ENCODE data around the gene CELF5.

Gene CELF5

DNA sequence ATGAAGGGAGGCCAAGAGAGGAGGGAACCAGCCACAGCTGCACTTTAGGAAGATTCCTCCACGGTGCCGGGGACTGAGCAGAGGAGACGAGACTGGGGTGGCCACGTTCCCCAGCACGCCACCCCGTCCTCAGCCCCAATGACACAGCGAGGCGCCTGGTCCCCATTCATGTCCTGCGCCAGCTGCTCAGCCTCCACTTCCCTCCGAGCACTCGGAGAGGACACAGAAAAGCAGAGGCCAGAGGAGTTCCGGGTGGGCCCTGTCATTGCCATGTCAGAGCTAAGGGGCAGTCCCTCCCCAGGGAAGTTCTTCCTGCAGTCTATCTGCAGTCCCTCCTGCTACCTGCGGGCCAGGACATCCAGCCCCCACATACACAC, 88.7 kb downstream of the CELF5 start:
- DNase-seq (ENCODE audit: low read depth), result no peak
- H3K4me3 ChIP-seq (ENCODE audit: low read depth, low read length), result no peak overlapping the region
- TF ChIP-seq, protein P1, sequence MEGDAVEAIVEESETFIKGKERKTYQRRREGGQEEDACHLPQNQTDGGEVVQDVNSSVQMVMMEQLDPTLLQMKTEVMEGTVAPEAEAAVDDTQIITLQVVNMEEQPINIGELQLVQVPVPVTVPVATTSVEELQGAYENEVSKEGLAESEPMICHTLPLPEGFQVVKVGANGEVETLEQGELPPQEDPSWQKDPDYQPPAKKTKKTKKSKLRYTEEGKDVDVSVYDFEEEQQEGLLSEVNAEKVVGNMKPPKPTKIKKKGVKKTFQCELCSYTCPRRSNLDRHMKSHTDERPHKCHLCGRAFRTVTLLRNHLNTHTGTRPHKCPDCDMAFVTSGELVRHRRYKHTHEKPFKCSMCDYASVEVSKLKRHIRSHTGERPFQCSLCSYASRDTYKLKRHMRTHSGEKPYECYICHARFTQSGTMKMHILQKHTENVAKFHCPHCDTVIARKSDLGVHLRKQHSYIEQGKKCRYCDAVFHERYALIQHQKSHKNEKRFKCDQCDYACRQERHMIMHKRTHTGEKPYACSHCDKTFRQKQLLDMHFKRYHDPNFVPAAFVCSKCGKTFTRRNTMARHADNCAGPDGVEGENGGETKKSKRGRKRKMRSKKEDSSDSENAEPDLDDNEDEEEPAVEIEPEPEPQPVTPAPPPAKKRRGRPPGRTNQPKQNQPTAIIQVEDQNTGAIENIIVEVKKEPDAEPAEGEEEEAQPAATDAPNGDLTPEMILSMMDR (conservative IDR thresholded peaks at IDR 0.05; ENCODE audit: low read depth, low read length), result no peak

DNA sequence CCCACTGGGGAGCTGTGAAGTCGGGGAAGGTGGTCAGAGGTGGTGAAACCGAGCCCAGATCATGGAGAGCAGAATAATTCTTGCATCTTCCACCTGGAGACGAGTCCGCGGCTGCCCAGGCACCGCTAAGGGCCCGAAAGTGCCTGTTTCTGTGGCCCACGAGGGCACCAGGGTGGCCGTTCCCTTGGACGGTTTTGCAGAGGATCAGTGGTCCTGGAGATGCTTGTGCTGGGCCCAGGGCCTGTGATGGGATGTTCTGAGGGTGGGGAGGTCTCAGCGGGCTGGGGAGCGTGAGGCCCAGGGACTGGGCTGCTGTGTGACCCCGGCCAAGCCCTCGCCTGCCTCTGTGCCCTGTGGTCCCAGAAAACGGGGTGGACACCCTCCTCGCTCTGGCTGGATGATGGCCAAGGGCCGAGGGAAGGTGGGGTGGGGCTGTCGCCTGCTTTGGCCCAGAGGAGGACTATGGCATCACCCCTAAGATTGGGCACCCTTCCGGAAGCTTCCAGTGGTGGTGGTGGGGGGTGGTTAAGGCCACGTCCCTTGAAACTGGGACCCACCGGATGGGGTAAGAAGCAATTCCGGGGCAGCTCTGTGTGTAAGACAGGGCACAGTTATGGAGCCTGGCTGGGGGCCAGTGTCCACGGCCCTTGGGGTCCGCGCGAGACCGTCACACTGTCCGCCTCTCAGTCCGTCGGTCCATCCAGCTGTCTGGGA, 90.7 kb downstream of the CELF5 start:
- no peak for DNase-seq (ENCODE audit: low read depth)
- no peak overlapping the region for H3K4me3 ChIP-seq (ENCODE audit: low read depth, low read length)
- TF ChIP-seq, protein P1 (conservative IDR thresholded peaks at IDR 0.05; ENCODE audit: low read depth, low read length), result no peak

DNA sequence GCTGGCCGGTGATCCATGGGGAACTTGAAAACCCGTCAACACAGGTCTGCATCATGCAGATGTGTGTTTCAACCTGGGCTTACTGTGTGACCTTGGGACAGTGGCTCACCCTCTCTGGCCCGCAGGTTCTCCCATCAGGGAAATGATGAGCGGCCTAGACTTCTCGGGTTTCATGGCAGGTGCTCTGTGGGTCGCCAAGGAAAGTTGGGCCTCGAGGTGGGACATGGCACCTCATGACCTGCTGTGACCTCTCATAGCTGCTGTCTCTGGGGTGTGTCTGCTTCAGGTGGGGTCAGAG, 91.2 kb downstream of the CELF5 start:
- DNase-seq (ENCODE audit: low read depth), result no peak
- TF ChIP-seq, protein P1 (conservative IDR thresholded peaks at IDR 0.05; ENCODE audit: low read depth, low read length), result no peak
- H3K4me3 ChIP-seq (ENCODE audit: low read depth, low read length), result no peak overlapping the region

DNA sequence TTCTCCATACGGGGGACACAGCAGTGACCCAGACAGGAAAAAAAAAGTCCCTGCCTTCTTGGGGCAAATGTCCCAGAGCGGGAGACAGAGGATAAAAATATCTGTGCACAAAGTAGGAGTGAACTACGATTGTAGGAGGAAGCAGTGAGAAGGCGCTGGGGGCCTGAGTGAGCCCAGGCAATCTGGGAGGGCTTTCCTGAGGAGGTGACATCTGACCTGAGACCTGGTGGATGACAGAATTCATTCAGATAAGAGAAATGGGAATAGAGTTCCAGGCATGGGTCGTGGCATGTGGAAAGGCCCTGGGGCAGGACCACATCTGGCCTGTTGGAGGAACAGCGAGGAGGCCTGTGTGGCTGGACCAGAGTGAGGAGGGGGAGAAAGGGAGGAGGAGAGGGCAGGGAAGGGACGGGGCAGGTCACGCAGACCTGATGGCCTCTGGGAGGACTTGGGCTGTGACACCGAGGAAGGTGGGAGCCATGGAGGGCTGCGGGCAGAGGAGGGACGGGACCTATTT, 91.7 kb downstream of the CELF5 start:
- H3K4me3 ChIP-seq (ENCODE audit: low read depth, low read length), result no peak overlapping the region
- TF ChIP-seq, protein P1 (conservative IDR thresholded peaks at IDR 0.05; ENCODE audit: low read depth, low read length), result no peak
- no peak for DNase-seq (ENCODE audit: low read depth)

DNA sequence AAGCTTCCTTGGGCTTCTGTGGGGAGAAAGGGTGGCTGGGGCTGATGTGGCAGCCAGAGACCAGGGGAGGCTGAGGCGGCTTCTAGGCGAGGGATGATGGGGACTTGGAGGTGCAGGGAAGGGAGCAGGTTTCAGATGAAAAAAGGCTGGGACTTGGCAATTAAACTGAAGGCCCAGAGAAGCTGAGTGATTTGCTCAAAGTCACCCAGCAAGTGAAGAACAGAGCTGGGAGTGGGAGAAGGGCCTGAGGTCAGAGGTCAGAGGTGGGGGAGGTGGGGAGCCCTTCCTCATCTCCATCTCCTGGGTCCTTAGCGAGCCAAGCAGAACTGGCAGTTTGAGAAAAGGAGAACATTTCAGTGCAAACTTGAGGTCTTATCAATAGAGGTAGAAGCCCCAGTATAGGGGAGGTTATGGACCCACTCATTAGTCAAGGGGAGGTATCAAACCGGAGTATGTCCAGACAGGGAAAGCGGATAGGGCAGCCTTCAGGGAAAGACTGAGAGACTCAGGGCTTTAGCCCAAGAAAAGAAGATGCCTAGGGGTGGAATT, 92.3 kb downstream of the CELF5 start:
- DNase-seq (ENCODE audit: low read depth), result no peak
- TF ChIP-seq, protein P1 (conservative IDR thresholded peaks at IDR 0.05; ENCODE audit: low read depth, low read length), result no peak
- no peak overlapping the region for H3K4me3 ChIP-seq (ENCODE audit: low read depth, low read length)

DNA sequence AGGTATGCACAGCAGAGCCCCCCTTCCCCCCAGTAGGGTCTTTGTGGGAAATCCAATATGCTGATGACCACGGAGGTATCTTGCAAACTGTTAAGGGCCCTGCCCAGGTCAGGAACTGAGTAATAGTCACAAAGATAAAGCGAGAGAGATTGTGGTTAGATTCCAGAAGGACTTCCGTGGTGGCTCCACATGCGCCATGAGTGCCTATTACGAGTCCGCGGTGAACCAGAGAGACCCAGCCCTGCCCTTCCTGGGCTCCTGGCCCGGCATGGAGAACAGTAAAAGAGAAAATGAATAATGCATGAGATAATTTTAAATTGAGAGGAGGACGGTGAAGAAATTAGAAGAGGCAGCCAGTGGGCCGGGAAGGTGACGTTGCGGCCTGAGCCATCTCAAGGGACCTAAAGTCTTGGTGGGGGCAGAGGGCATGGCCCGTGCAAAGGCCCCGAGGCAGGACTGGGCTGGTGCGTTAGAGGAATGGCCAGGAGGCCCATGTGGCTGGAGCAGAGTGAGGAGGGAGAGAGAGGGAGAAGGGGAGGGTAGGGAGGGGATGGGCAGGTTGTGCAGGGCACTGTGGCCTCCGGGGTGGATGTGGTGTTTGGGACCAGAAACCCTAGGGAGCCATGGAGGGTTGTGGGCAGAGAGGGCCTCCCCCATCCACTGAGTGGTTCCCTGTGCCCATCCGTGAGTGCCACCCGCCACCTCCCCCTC, 95.3 kb downstream of the CELF5 start:
- no peak overlapping the region for H3K4me3 ChIP-seq (ENCODE audit: low read depth, low read length)
- DNase-seq (ENCODE audit: low read depth), result no peak
- TF ChIP-seq, protein P1 (conservative IDR thresholded peaks at IDR 0.05; ENCODE audit: low read depth, low read length), result no peak

Measured in choroid plexus epithelial cell (primary cell).